Inflammatory macrophage (primary cell): Measurements from ENCODE around the gene ECI1.
A peak's percentile ranks its signal among the peaks of the same experiment; 100 is the strongest.

Source experiments
- DNase-seq, 2 donors: peaks; one replicate each; pipeline ENCODE4 v3.0.0-alpha.2; 2020 to 2022
- total RNA-seq, 18 experiments: gene quantifications; one replicate each; lab custom pipeline; 2026; ENCODE audit warnings: mixed read lengths in 6 of 18, inconsistent platforms in 2 of 18; lab: John Stamatoyannopoulos, UW

Gene ECI1
- total RNA-seq = 7.5 to 38.5 (median 19.4) reads per million in 18 experiments

- peak; percentile 96 to 97 for DNase-seq
Observed at GRCh38 chr16:2251296-2252111, at the start of gene ECI1. Gene ECI1 (minus strand): TSS chr16:2251587. CDS start chr16:2251566, 21 bp downstream.

- no peak for DNase-seq
Observed at GRCh38 chr16:2299915-2300192, 48.5 kb upstream of the ECI1 start.

GRCh38 chr16:2299121-2299914 is 47.9 kb upstream of the ECI1 start:
- no peak for DNase-seq

- DNase-seq = no peak
Observed at GRCh38 chr16:2298621-2299020, 47.2 kb upstream of the ECI1 start.

- no peak for DNase-seq
Observed at GRCh38 chr16:2297506-2297860, 46.1 kb upstream of the ECI1 start.

- peak; percentile 34 to 51 for DNase-seq
Observed at GRCh38 chr16:2296661-2297505, 45.5 kb upstream of the ECI1 start.

- DNase-seq = peak in 1 of 2 donors; percentile 16
Observed at GRCh38 chr16:2295056-2295798, 43.8 kb upstream of the ECI1 start.

GRCh38 chr16:2292221-2292620 is 40.8 kb upstream of the ECI1 start:
- no peak for DNase-seq

GRCh38 chr16:2289282-2289681 is 37.9 kb upstream of the ECI1 start:
- DNase-seq = no peak

- no peak for DNase-seq
Observed at GRCh38 chr16:2288726-2289125, 37.3 kb upstream of the ECI1 start.

GRCh38 chr16:2287916-2288547 is 36.6 kb upstream of the ECI1 start:
- no peak for DNase-seq

GRCh38 chr16:2286550-2286949 is 35.2 kb upstream of the ECI1 start:
- DNase-seq = no peak

GRCh38 chr16:2285731-2286191 is 34.4 kb upstream of the ECI1 start:
- no peak for DNase-seq

GRCh38 chr16:2284797-2285576 is 33.6 kb upstream of the ECI1 start:
- DNase-seq = no peak

GRCh38 chr16:2284001-2284770 is 32.8 kb upstream of the ECI1 start:
- no peak for DNase-seq

GRCh38 chr16:2282866-2283555 is 31.6 kb upstream of the ECI1 start:
- no peak for DNase-seq

GRCh38 chr16:2282262-2282661 is 30.9 kb upstream of the ECI1 start:
- no peak for DNase-seq

GRCh38 chr16:2280981-2281542 is 29.7 kb upstream of the ECI1 start:
- no peak for DNase-seq

- no peak for DNase-seq
Observed at GRCh38 chr16:2280461-2280860, 29.1 kb upstream of the ECI1 start.
